Common myeloid progenitor, CD34-positive (primary cell): ENCODE results near the gene COL27A1.

Experiments
- CTCF ChIA-PET: fragments of 350-600 bp; sonication (Branson Sonifier 250); formaldehyde crosslinking; loops from one replicate; lab custom pipeline; 2021; ENCODE audit warnings: antibody characterized with exemption; lab: Charles Lee
- POLR2A ChIA-PET: fragments of 350-600 bp; sonication (Branson Sonifier 250); formaldehyde crosslinking; loops from one replicate; lab custom pipeline; 2021; ENCODE audit warnings: antibody characterized with exemption; lab: Charles Lee
- DNase-seq, 3 donors: peaks; one replicate each; pipeline versions ENCODE4 v3.0.0 to v3.0.0-alpha.2; 2013
- H3K27ac ChIP-seq, 2 experiments: 1 replicate in 1 of 2; 2 replicates in 1 of 2; pipeline ENCODE4 v1.7.0; 2013; ENCODE audit warnings: inconsistent platforms in 2 of 2, low read length in 2 of 2, mild to moderate bottlenecking in 2 of 2, low read depth in 1 of 2, moderate library complexity in 1 of 2; ENCODE audit not compliant: severe bottlenecking in 2 of 2, insufficient read depth in 1 of 2, poor library complexity in 1 of 2
- H3K27me3 ChIP-seq, 5 experiments: replicated peaks in 2 of 5; 1 replicate in 3 of 5; 2 replicates in 2 of 5; pipeline versions ENCODE4 v1.6.1 to v1.7.0; 2013; ENCODE audit warnings: low read length in 4 of 5, mild to moderate bottlenecking in 2 of 5, moderate library complexity in 2 of 5, inconsistent platforms in 1 of 5; ENCODE audit not compliant: insufficient read depth in 5 of 5, control insufficient read depth in 4 of 5
- H3K36me3 ChIP-seq, 4 experiments: 1 replicate in 2 of 4; 2 replicates in 2 of 4; pipeline versions ENCODE4 v1.6.1 to v1.7.0; 2013; ENCODE audit warnings: low read length in 3 of 4, control low read depth in 1 of 4, mild to moderate bottlenecking in 1 of 4; ENCODE audit not compliant: control insufficient read depth in 4 of 4, insufficient read depth in 4 of 4
- H3K4me1 ChIP-seq, 4 experiments: 1 replicate in 3 of 4; 2 replicates in 1 of 4; pipeline versions ENCODE4 v1.6.1 to v1.7.1; 2013; ENCODE audit warnings: low read length in 3 of 4, mild to moderate bottlenecking in 3 of 4, control low read depth in 1 of 4, inconsistent platforms in 1 of 4, moderate library complexity in 1 of 4; ENCODE audit not compliant: control insufficient read depth in 4 of 4, insufficient read depth in 4 of 4; ENCODE audit errors: control extremely low read depth in 1 of 4
- H3K4me3 ChIP-seq, 7 experiments: 1 replicate in 4 of 7; 2 replicates in 3 of 7; pipeline versions ENCODE4 v1.5.1 to v1.7.0; 2013; ENCODE audit warnings: mild to moderate bottlenecking in 7 of 7, low read length in 6 of 7, moderate library complexity in 6 of 7, inconsistent platforms in 2 of 7, low read depth in 2 of 7, control low read depth in 1 of 7; ENCODE audit not compliant: insufficient read depth in 4 of 7, control insufficient read depth in 1 of 7; ENCODE audit errors: extremely low read depth in 1 of 7
- H3K9me3 ChIP-seq, 5 experiments: 1 replicate in 4 of 5; 2 replicates in 1 of 5; pipeline versions ENCODE4 v1.6.1 to v1.7.1; 2013; ENCODE audit warnings: low read length in 4 of 5, mild to moderate bottlenecking in 2 of 5, inconsistent platforms in 1 of 5, low read depth in 1 of 5, moderate library complexity in 1 of 5; ENCODE audit not compliant: control insufficient read depth in 4 of 5, insufficient read depth in 2 of 5; ENCODE audit errors: control extremely low read depth in 1 of 5
- WGBS: methylation state at CpG from one replicate; pipeline ENCODE4 v1.1.5; 2013; ENCODE audit not compliant: insufficient coverage; 5-methylcytosine and 5-hydroxymethylcytosine counted together

COL27A1 gene

GRCh38 chr9:114303571-114303970 is 148.2 kb downstream of the COL27A1 start:
- Histone ChIP-seq H3K9me3 (no peaks in the 10 kb centered on the region), H3K4me1 (no peaks in the 10 kb centered on the region), H3K4me3 (no peak overlapping the region), H3K36me3 (no peaks in the 10 kb centered on the region), H3K27ac (no peak overlapping the region), H3K27me3 (peaks cover 0 to 6% (median 0%) of the 10 kb centered on the region in 5 experiments)
- ChIA-PET POLR2A (interaction anchor here (0.6 kb wide), 1 partner anchor 239 kb away, joined by 3 read pairs; no protein-coding TSS in a partner anchor), CTCF (interaction anchor here (1.4 to 2.5 kb wide), 3 partner anchors 195 to 222 kb away, joined by 3 to 12 read pairs (median 6); no protein-coding TSS in a partner anchor)
- 83% methylated on average over 4 of the region's 5 CpGs for WGBS
- DNase-seq: no peak

GRCh38 chr9:114303977-114304376 is 148.6 kb downstream of the COL27A1 start:
- H3K27me3 ChIP-seq: peaks cover 0 to 6% (median 0%) of the 10 kb centered on the region in 5 experiments
- WGBS: 97% methylated on average over 3 of the region's 4 CpGs
- H3K27ac ChIP-seq: no peak overlapping the region
- H3K9me3 ChIP-seq: no peaks in the 10 kb centered on the region
- no peak overlapping the region for H3K4me3 ChIP-seq
- DNase-seq: no peak
- POLR2A ChIA-PET: interaction anchor here (0.6 kb wide), 1 partner anchor 239 kb away, joined by 3 read pairs; no protein-coding TSS in a partner anchor
- CTCF ChIA-PET: interaction anchor here (1.2 to 2.5 kb wide), 5 partner anchors 164 to 222 kb away, joined by 3 to 12 read pairs (median 4); no protein-coding TSS in a partner anchor
- no peaks in the 10 kb centered on the region for H3K36me3 ChIP-seq
- no peaks in the 10 kb centered on the region for H3K4me1 ChIP-seq

GRCh38 chr9:114304416-114305188 is 149.3 kb downstream of the COL27A1 start:
- Histone ChIP-seq H3K4me3 (no peak overlapping the region), H3K27me3 (peaks cover 0 to 6% (median 0%) of the 10 kb centered on the region in 5 experiments), H3K36me3 (no peaks in the 10 kb centered on the region), H3K9me3 (no peaks in the 10 kb centered on the region), H3K27ac (no peak overlapping the region), H3K4me1 (no peaks in the 10 kb centered on the region)
- CTCF ChIA-PET: interaction anchor here (1.2 to 2.5 kb wide), 5 partner anchors 165 to 223 kb away, joined by 3 to 12 read pairs (median 4); no protein-coding TSS in a partner anchor
- POLR2A ChIA-PET: interaction anchor here (0.6 kb wide), 1 partner anchor 238 kb away, joined by 3 read pairs; no protein-coding TSS in a partner anchor
- DNase-seq: no peak
- 93% methylated on average over 9 of the region's 10 CpGs for WGBS

GRCh38 chr9:114307899-114308267 is 152.5 kb downstream of the COL27A1 start:
- H3K36me3 ChIP-seq: no peaks in the 10 kb centered on the region
- POLR2A ChIA-PET: no interaction called here
- WGBS: 95% methylated on average over 2 of the region's 6 CpGs

GRCh38 chr9:114308361-114308950 is 153.1 kb downstream of the COL27A1 start:
- Histone ChIP-seq H3K9me3 (no peaks in the 10 kb centered on the region), H3K4me1 (no peaks in the 10 kb centered on the region), H3K27ac (no peak overlapping the region), H3K4me3 (no peak overlapping the region), H3K27me3 (peaks cover 0 to 6% (median 0%) of the 10 kb centered on the region in 5 experiments), H3K36me3 (no peaks in the 10 kb centered on the region)
- no peak for DNase-seq
- WGBS: 94% methylated on average over 11 of the region's 13 CpGs
- ChIA-PET POLR2A (no interaction called here), CTCF (interaction anchor here (0.7 to 1.1 kb wide), 4 partner anchors 9 to 198 kb away, joined by 3 to 5 read pairs (median 3); no protein-coding TSS in a partner anchor)

More at GRCh38 chr9:114307899-114308267, 152.5 kb downstream of the COL27A1 start:
- CTCF ChIA-PET: interaction anchor here (0.8 to 1.1 kb wide), 2 partner anchors 18 to 197 kb away, joined by 3 to 5 read pairs; no protein-coding TSS in a partner anchor
- Histone ChIP-seq H3K27ac (no peak overlapping the region), H3K9me3 (no peaks in the 10 kb centered on the region), H3K4me1 (no peaks in the 10 kb centered on the region), H3K27me3 (peaks cover 0 to 6% (median 0%) of the 10 kb centered on the region in 5 experiments), H3K4me3 (no peak overlapping the region)
- DNase-seq: no peak

- H3K4me1 ChIP-seq: no peaks in the 10 kb centered on the region
- peaks cover 0 to 6% (median 0%) of the 10 kb centered on the region in 5 experiments for H3K27me3 ChIP-seq
- no peak overlapping the region for H3K27ac ChIP-seq
- 96% methylated on average over 8 of the region's 13 CpGs for WGBS
- H3K36me3 ChIP-seq: no peaks in the 10 kb centered on the region
- ChIA-PET CTCF (interaction anchor here (0.7 to 0.9 kb wide), 2 partner anchors 9 to 158 kb away, joined by 3 read pairs; no protein-coding TSS in a partner anchor), POLR2A (no interaction called here)
- H3K9me3 ChIP-seq: no peaks in the 10 kb centered on the region
- H3K4me3 ChIP-seq: no peak overlapping the region
- no peak for DNase-seq
Observed at GRCh38 chr9:114309096-114309495, 153.8 kb downstream of the COL27A1 start.
